Measurements from ENCODE around the gene PRDM16.

The PRDM16 gene

GRCh38 chr1:3316340-3316943 lies 247.4 kb downstream of the PRDM16 start:
- DNase-seq: no peak

- no peak for DNase-seq
Observed at GRCh38 chr1:3317456-3317855, 248.5 kb downstream of the PRDM16 start.

GRCh38 chr1:3318329-3318728 lies 249.3 kb downstream of the PRDM16 start:
- no peak for DNase-seq

- no peak for DNase-seq
Observed at GRCh38 chr1:3319874-3320245, 250.9 kb downstream of the PRDM16 start.

- DNase-seq: no peak
Observed at GRCh38 chr1:3320246-3321152, 251.5 kb downstream of the PRDM16 start.

- no peak for DNase-seq
Observed at GRCh38 chr1:3321559-3322449, 252.8 kb downstream of the PRDM16 start.

GRCh38 chr1:3322450-3323020 lies 253.5 kb downstream of the PRDM16 start:
- DNase-seq: no peak

- no peak for DNase-seq
Observed at GRCh38 chr1:3323021-3323795, 254.2 kb downstream of the PRDM16 start.

- DNase-seq: no peak
Observed at GRCh38 chr1:3323796-3324703, 255.0 kb downstream of the PRDM16 start.

GRCh38 chr1:3324704-3325535 lies 255.9 kb downstream of the PRDM16 start:
- no peak for DNase-seq

- no peak for DNase-seq
Observed at GRCh38 chr1:3326516-3327388, 257.7 kb downstream of the PRDM16 start.

- DNase-seq: no peak
Observed at GRCh38 chr1:3327389-3327702, 258.3 kb downstream of the PRDM16 start.

- no peak for DNase-seq
Observed at GRCh38 chr1:3327936-3328590, 259.1 kb downstream of the PRDM16 start.

- no peak for DNase-seq
Observed at GRCh38 chr1:3329640-3330281, 260.8 kb downstream of the PRDM16 start.

GRCh38 chr1:3330771-3331245 lies 261.8 kb downstream of the PRDM16 start:
- no peak for DNase-seq

GRCh38 chr1:3331564-3331963 lies 262.6 kb downstream of the PRDM16 start:
- no peak for DNase-seq

GRCh38 chr1:3332043-3332442 lies 263.0 kb downstream of the PRDM16 start:
- DNase-seq: no peak

- no peak for DNase-seq
Observed at GRCh38 chr1:3332662-3333061, 263.7 kb downstream of the PRDM16 start.
